Body of pancreas (tissue), 4 donors: ENCODE results near the gene TMC5. TPM values are rescaled to one million over a fixed set of nuclear protein-coding genes. Genes with fewer than 3 reads are reported as not detected.

Experiments
- ATAC-seq: fragments of 150-250 bp; one replicate; pipeline ENCODE4 v1.9.1; 2016
- DNase-seq, 4 donors: peaks; one replicate each; pipeline ENCODE4 v3.0.0-alpha.2; 2019
- H3K27ac ChIP-seq, 4 donors: fragments of 200-600 bp; sonication (generic); 1 replicate in 3 of 4; 2 replicates in 1 of 4; pipeline versions ENCODE4 v1.5.1 to v1.6.1; 2016 to 2019; ENCODE audit warnings: mild to moderate bottlenecking in 1 of 4, mixed read lengths in 1 of 4, moderate library complexity in 1 of 4
- H3K27me3 ChIP-seq, 2 donors: fragments of 200-600 bp; sonication (generic); one replicate each; pipeline ENCODE4 v1.6.0; 2016; ENCODE audit warnings: mild to moderate bottlenecking in 1 of 2
- H3K36me3 ChIP-seq, 2 donors: fragments of 200-600 bp; sonication (generic); replicated peaks in 1 of 2; 2 replicates each; pipeline ENCODE4 v1.5.1; 2016; ENCODE audit warnings: low read depth in 2 of 2; ENCODE audit not compliant: insufficient read depth in 1 of 2
- H3K4me1 ChIP-seq: fragments of 200-600 bp; sonication (generic); one replicate; pipeline ENCODE4 v1.6.0; 2016
- H3K4me3 ChIP-seq, 2 donors: fragments of 200-600 bp; sonication (generic); 1 replicate in 1 of 2; 2 replicates in 1 of 2; pipeline ENCODE4 v1.5.1; 2016 to 2019
- H3K9me3 ChIP-seq, 3 donors: fragments of 200-600 bp; sonication (generic); 1 replicate in 2 of 3; 2 replicates in 1 of 3; pipeline ENCODE4 v1.5.1; 2016
- CTCF ChIP-seq, 7 experiments: fragments of 450-650 bp in 4 of 7; fragments of 200-600 bp in 3 of 7; sonication (generic) in 3 of 7; IDR thresholded peaks; one replicate each; pipeline ENCODE4 v1.5.1; 2016 to 2019; ENCODE audit warnings: antibody characterized with exemption in 7 of 7
- POLR2A ChIP-seq, 3 donors: fragments of 450-650 bp; IDR thresholded peaks; one replicate each; pipeline ENCODE4 v1.6.1; 2016; ENCODE audit warnings: antibody characterized with exemption in 3 of 3, mild to moderate bottlenecking in 2 of 3
- WGBS, 2 donors: methylation state at CpG; one replicate each; pipeline ENCODE4 v1.1.5; 2017; 5-methylcytosine and 5-hydroxymethylcytosine counted together
- intact Hi-C: fragments of 100-400 bp; cut with DNase I; formaldehyde crosslinking; loops from one replicate; pipeline ENCODE4 v1.15.1; 2023
- total RNA-seq, 2 donors: library from RNA; depleted of rRNA; stranded (reverse); fragments of >200 nt; gene quantifications; one replicate each; pipeline ENCODE4 v1.1.0, GENCODE V29; 2016

The TMC5 gene
- total RNA-seq, 2 donors from 2014 or later, result 0.66 to 2.3 TPM

DNA sequence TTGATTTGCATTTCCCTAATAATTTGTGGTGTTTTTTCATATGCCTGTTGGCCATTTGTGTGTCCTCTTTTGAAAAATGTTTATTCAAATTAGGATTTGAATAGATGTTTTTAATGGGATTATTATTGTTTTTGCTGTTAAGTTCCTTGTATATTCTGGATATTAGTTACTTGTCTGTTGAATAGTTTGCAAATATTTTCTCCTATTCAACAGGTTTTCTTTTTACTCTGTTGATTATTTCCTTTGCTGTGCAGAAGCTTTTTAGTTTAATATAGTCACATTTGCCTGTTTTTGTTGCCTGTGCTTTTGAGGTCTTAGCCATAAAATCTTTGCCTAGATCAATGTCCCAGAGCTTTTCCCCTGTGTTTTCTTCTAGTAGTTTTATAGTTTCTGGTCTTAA lies 94.6 kb downstream of the TMC5 start:
- no peak for ATAC-seq
- DNase-seq, result no peak
- no peak overlapping the region for H3K4me3 ChIP-seq
- no peaks in the 10 kb centered on the region for H3K9me3 ChIP-seq
- no peaks in the 10 kb centered on the region for H3K27me3 ChIP-seq
- no peaks in the 10 kb centered on the region for H3K4me1 ChIP-seq
- H3K27ac ChIP-seq, result no peak overlapping the region
- peaks cover 0 to 7% of the 10 kb centered on the region in 2 donors for H3K36me3 ChIP-seq
- intact Hi-C loops, result no loop called here
- TF ChIP-seq POLR2A (IDR thresholded peaks at IDR 0.05) (no peak), CTCF (IDR thresholded peaks at IDR 0.05) (no peak)

DNA sequence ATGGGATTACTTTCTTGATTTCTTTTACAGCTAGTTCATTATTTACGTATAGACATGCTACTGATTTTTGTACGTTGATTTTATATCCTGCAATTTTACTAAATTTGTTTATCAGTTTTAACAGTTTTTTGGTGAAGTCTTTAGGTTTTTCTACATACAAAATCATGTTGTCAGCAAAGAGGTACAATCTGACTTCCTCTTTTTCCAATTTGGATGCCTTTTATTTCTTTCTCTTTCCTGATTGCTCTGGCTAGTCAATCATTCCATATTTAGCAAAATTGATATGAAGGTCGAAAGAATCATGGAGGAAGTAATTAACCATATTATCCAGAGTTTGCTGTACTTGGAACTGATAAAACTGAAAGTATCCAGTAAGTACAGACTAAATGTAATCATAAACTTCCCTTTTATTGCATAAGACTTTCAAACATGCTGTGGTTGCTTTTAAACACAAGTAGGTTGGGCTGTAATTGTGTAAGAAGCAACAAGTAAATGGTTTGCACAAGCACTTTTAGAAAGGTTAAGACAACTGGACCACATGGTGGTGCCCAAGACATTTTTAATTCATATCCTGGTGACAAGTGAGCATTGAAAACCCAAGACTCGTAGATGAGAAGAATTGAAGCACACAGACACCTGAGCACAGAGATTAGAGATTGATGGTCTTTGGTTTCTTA lies 95.8 kb downstream of the TMC5 start:
- H3K36me3 ChIP-seq, result peaks cover 0 to 3% of the 10 kb centered on the region in 2 donors
- no peaks in the 10 kb centered on the region for H3K4me1 ChIP-seq
- WGBS, 2 donors, result 72 to 81% methylated on average over 4 of the region's 4 CpGs
- H3K27me3 ChIP-seq, result no peaks in the 10 kb centered on the region
- peak overlapping the region in 1 of 4 donors; percentile 45 for H3K27ac ChIP-seq
- ATAC-seq, result no peak
- TF ChIP-seq CTCF (IDR thresholded peaks at IDR 0.05), result no peak
- no peak for TF ChIP-seq POLR2A (IDR thresholded peaks at IDR 0.05)
- intact Hi-C loops, result no loop called here
- H3K9me3 ChIP-seq, result no peaks in the 10 kb centered on the region
- H3K4me3 ChIP-seq, result no peak overlapping the region
- no peak for DNase-seq

- H3K36me3 ChIP-seq, result no peaks in the 10 kb centered on the region
- H3K4me3 ChIP-seq, result no peak overlapping the region
- H3K9me3 ChIP-seq, result no peaks in the 10 kb centered on the region
- WGBS, 2 donors, result 79 to 89% methylated on average over 2 of the region's 2 CpGs
- intact Hi-C loops, result no loop called here
- H3K27me3 ChIP-seq, result no peaks in the 10 kb centered on the region
- ATAC-seq (no peak), DNase-seq (no peak)
- H3K4me1 ChIP-seq, result peaks cover 11% of the 10 kb centered on the region
- no peak for TF ChIP-seq CTCF (IDR thresholded peaks at IDR 0.05)
- TF ChIP-seq POLR2A (IDR thresholded peaks at IDR 0.05), result no peak
- no peak overlapping the region for H3K27ac ChIP-seq
Measured at GRCh38 chr16:19515757-19516156, 98.1 kb downstream of the TMC5 start.

DNA sequence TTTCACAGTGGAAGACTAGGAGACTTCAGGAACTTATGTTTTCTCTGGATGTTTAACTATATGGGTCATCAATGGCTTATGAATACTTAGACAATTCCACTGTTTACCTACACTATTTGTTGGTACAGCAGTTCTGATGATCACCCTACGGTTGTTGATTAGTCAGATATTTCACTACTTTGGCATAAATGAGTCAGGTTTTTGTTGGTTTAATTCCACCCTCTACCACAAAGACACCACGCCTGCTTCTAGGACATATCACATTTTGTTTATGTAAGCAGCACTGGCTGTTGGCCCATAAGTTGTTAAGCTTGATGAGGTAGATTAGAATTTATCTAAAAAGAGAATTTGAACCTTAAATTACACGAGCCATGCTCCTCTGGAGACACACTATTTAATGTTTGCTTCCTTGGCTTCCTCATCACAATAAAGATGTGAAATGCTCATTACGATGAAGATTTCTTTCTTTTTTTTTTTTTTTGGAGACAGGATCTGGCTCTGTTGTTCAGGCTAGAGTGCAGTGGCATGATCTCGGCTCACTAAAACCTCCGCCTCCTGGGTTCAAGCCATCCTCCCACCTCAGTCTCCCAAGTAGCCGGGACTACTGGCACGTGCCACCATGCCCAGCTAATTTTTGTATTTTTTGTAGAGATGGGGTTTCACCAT lies 99.9 kb downstream of the TMC5 start:
- no peak for TF ChIP-seq CTCF (IDR thresholded peaks at IDR 0.05)
- no peak for TF ChIP-seq POLR2A (IDR thresholded peaks at IDR 0.05)
- 79 to 83% methylated on average over 8 of the region's 8 CpGs for WGBS, 2 donors
- no peaks in the 10 kb centered on the region for H3K36me3 ChIP-seq
- H3K4me1 ChIP-seq, result peaks cover 18% of the 10 kb centered on the region
- DNase-seq (no peak), ATAC-seq (no peak)
- no peak overlapping the region for H3K4me3 ChIP-seq
- intact Hi-C loops, result no loop called here
- H3K27ac ChIP-seq, result no peak overlapping the region
- H3K9me3 ChIP-seq, result no peaks in the 10 kb centered on the region
- H3K27me3 ChIP-seq, result no peaks in the 10 kb centered on the region

- Histone ChIP-seq H3K27ac (no peak overlapping the region), H3K36me3 (no peaks in the 10 kb centered on the region), H3K4me1 (peaks cover 21% of the 10 kb centered on the region), H3K4me3 (no peak overlapping the region), H3K27me3 (no peaks in the 10 kb centered on the region), H3K9me3 (no peaks in the 10 kb centered on the region)
- TF ChIP-seq CTCF (IDR thresholded peaks at IDR 0.05), result no peak
- TF ChIP-seq POLR2A (IDR thresholded peaks at IDR 0.05), result no peak
- DNase-seq, result no peak
- ATAC-seq, result no peak
- WGBS, 2 donors, result 63 to 70% methylated on average over 2 of the region's 2 CpGs
- intact Hi-C loops, result no loop called here
Measured at GRCh38 chr16:19518388-19518787, 100.7 kb downstream of the TMC5 start.
